GM18861 (cell line): Measurements from ENCODE around the gene FAM219A.
"Not testable (repeated sequence)": the region's sequence is repeated elsewhere in the genome, so short reads cannot be mapped to it uniquely, and the experiment has no call there.

Experiments used
- ATAC-seq: cut with Tn5 transposase; IDR thresholded peaks from one replicate; pipeline ENCODE4 v1.9.1; 2021; ENCODE audit not compliant: unreplicated experiment

Gene FAM219A

DNA sequence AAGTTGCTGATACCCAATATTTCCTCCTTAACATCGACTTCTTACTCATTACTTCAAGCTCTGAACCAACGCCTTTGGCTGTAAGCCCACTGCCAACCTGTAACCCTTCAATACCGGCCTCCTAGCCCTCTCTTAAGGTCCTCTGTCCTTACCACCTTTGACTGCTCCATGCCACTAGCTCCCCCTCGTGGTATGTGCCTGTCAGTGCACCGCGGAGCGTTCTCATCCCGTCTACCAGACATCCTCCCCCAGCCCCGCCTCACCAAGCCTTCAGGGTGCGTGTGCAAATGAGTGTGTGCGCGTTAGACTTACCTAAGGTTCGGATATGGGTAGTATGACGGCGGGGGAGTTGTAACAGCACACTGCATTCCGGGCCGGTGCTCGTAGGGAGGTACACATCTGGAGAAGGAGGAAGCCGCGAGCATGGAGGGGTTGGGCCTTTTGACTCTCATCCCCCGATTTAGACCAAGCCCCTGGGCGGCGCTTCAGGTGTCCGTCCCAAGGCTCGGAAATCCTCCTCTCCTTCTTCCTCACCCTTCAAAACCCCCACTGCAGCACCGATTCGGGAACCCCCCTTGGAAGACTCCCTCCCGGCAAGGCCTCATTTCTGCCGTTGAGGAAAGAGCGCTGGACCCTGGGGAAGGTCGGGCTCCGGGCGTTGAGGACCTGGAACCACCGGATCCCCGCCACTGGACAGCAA, 78.9 kb downstream of the FAM219A start:
- ATAC-seq: no peak

DNA sequence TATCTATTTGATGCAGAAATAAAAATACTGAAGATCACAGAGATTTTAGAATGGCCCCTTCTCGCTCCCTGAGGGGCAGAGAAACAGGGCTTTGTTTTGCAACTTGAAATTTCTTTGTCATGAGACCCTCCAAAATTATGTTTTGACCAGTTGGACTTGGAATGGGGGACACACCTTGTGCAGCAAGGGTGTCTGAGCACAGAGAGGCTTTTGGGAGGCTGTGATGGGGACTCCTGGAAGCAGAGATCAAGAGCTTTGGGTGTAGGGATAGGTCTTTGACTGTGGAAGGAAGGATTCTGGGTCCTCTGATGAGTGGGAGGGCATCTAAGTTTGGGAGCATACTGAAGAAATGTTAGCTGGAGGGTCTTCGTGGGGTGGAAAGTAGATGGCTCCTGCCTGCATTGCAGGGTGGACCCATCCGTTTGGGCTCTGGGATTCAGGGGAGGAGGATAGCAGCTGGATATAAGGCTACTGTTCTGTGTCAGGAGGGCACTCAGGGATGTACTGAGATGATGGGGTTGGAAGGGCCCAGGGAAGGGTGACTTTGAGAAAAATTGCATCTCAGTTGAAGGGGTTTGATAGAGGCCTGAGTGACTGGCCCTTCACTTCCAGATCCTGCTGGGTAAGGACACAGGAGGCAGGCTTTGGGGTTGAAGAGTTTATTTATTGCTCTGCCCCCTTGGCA, 79.9 kb downstream of the FAM219A start:
- ATAC-seq: no peak

GRCh38 chr9:34377404-34377746, 81.0 kb downstream of the FAM219A start:
- no peak for ATAC-seq

GRCh38 chr9:34376596-34377403, 81.6 kb downstream of the FAM219A start, which contains the start of gene MYORG:
MYORG (minus strand) TSS chr9:34376898; CDS start chr9:34372943, 3,955 bp downstream.
- peak; percentile 83 for ATAC-seq

DNA sequence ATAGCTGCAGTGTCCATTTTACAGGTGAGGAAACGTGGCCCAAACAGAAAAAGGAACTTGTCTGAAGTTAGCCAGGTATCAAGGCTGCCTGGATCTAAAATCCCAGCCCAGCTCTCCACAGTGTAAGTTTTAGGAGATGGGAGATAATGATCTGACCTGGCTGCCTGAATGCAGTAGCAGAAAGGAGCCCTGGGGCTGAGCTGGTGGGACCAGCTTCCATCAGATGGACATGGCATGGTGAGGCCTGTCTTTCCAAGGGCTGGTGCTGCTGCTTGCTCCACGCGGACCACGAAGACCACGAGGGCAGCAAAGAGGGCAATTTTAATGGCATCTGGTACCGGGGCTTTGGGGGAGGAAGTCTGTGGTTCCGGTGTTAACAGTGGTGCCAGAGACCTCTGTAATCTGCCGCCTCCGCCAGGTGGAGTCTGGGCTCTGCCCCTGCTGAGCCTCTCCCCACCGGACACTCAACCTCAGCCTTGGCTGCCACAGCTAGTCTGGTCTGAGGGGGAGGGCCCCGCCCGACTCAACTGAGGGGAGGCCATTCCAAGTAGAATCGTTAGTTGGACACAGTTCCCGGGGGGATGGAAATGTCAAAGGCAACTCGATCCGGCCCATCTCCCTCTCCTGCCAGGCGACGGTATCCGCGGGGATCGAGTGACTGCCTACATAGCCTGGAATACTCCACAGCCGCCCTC, 82.3 kb downstream of the FAM219A start:
- peak; percentile 30 for ATAC-seq

DNA sequence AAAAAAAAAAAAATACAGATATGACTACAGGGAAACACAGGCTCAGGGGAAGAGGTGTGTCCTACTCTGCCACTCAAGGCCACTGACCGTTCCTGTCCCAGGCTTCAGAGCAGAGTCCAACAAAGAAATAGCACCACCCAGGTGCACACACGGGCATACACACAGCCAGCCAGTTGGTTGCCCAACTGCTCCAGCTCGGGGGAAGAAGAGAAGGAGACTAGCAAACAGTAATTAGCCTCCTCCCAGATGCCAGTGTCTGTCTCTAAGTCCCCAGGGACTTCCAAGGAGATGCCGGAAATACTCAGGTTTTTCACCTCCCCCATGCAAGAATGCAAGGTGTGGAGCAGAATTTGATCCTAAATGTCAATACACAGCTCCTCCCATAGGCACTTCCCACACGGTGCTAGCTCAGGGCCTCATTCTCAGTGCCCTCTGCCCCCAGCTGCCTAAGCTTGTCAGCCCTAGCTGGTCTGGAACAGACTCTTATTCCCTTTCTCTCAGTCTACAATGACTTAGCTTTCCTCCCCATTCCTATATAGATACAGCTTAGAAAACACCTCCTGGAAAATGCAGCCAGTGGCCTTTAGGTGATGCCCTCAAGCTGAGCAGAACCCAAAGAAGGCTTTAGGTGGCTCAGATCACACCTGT, 83.3 kb downstream of the FAM219A start:
- ATAC-seq: no peak

DNA sequence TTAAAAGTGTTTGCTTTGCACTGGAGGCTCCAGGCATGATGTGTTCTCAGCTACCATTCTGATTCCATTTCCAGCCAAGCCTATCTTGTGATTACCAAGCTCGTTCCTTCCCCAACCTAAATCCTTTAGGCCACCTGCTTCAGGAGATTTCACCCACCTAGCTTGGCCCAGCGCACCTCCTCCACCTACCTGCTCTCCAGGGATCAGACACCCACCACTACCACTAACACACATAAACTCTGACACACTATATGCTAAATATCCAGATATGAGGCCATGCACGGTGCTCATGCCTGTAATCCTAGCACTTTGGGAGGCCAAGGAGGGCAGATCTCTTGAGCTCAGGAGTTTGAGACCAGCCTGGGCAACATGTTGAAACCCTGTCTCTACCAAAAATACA, 84.0 kb downstream of the FAM219A start:
- ATAC-seq: no peak

DNA sequence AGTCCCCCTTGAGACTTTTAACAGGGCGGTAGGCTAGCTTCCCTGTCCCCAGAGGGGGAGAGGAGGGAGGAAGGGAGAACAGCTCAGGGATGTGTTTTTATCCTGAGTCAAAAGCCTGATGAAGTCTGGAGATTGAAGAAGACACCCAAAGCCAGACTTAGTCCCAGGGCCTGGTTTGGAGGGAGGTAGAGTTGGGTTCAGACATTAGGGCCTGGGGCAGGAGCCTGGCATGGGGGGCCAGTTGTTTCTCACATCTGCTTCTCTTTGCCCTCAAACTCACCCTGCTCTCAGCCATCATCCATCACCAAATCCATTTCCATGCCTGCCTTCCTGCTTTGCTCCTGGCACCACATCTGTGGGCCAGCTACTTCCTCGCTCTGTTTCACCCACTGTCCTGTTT, 84.6 kb downstream of the FAM219A start:
- ATAC-seq: no peak

DNA sequence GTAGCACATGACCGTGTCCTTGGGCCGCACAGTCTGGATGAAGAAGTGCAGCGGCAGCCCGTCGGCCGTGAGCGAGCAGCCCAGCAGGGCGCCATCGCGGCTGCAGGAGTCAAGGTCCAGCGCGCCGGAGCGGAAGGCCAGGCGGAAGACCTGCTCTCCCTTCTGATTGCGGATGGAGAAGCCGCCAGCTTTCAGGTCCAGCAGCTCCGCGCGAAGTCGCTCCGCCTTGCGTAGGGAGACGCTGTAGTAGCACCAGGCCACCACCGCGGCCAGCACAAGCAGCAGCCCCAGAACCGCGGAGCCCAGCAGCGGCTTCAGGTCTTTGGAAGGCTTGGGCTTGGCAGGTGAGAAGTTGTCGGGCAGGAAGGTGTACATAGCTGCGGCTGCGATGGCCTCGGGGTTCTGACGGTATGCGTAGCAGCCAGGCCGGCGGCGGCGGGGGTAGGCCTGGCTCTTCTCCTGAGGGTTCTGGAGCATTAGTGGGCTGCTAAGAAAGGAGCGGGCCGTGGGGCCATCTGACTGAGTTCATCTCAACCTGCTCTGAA, 85.8 kb downstream of the FAM219A start:
- ATAC-seq: no peak

GRCh38 chr9:34371886-34372466, 86.4 kb downstream of the FAM219A start:
- no peak for ATAC-seq

DNA sequence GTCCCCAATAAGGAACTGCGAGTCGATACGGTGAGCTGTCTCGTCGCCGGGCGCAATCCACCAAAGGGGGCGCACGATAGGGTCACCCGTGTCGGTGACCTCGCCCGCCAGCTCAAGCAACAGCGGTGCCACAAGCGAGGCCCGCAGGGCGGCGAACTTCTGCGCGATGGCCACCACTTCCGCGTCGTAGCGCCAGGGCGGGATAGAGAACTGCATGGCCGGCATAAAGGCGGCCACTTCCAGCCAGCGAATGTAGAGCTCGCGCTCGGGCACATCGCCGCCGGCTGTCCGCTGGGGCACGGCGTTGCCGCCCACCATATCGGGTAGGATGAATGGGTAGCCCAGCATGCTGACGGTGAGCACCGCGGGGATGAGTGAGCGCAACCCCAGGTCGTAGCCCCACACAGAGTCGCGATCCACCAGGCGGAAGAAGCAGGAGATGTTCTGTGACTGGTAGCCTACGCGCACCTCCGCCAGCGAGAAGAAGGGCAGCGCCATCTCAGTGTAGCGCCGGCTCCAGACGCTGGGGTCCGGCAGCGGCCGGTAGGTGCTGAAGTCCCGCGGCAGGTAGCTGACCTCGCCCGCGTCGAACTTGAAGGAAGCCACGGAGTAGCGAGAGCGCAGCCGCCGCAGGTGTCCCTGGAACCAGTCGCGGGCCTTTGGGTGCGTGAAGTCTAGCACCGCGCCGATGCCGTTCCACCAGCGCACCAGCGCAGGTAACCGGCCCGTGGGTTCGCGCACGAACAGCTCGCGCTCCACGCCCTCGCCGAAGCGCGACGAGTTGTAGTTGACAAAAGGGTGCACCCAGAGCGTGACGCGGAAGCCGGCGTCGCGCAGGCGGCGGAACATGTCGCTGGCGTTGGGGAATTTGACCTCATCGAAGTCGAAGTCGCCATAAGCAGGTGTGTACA, 87.1 kb downstream of the FAM219A start:
- ATAC-seq: no peak

GRCh38 chr9:34370335-34370969, 87.9 kb downstream of the FAM219A start:
- no peak for ATAC-seq

GRCh38 chr9:34369636-34370035, 88.7 kb downstream of the FAM219A start:
- ATAC-seq: no peak

GRCh38 chr9:34368796-34369195, 89.6 kb downstream of the FAM219A start:
- not testable (repeated sequence) for ATAC-seq

DNA sequence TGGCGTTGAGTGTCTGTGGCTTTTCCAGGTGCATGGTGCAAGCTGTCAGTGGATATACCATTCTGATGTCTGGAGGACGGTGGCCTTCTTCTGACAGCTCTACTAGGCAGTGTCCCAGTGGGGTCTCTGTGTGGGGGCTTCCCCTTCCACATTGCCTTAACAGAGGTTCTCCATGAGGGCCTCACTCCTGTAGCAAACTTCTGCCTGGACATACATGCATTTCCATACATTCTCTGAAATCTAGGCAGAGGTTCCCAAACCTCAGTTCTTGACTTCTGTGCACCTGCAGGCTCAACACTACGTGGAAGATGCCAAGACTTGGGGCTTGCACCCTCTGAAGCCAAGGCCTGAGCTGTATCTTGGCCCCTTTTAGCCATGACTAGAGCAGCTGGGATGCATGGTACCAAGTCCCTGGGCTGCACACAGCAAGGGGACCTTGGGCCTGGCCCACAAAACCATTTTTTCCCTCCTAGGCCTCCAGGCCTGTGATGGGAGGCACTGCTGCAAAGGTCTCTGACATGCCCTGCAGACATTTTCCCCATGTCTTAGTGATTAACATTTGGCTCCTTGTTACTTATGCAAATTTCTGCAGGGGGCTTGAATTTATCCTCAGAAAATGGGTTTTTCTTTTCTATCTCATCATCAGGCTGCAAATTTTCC, 90.5 kb downstream of the FAM219A start:
- not testable (repeated sequence) for ATAC-seq

DNA sequence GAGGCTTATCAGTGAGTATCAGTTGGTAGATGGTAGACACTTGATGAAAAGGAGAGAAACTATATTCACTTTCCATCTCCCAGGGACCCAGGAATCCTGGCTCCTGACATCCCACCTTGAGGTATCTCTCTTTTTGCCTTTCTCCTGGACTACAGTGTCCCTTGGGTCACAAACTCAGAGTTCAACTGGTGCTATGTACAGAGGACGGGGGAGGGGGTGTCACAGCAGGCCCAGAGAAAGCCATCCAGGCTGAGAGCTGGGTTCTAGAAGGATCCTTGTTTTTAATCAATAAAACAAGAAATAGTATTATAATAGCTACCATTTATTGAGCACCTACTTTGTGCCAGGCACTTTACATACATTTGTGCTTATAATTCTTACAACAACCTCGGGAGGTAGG, 92.0 kb downstream of the FAM219A start:
- ATAC-seq: no peak

DNA sequence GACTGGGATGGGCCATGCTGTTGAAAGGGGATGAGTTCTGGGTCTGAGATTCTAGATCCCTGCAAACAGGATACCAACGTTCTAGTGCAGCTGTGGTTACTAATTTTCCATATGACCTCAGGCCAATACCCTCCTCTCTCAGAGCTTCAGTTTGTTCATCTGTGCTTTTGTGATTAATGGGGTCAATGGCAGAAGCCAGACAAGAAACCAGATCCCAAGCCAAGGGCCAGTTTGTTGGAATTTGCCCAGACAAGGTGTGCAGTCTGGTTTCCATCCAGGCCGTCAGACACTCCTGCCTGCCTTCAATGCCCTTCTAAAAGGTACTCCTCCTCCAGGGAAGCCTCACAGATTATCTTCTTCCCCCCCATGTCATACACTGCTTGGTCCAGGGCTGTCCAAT, 93.1 kb downstream of the FAM219A start:
- ATAC-seq: no peak
